Activated CD4-positive, alpha-beta T cell treated with anti-CD3 and anti-CD28 coated beads for 48 hours (primary cell): ENCODE measurements around the gene ILDR1.
"Not testable (repeated sequence)": the region's sequence is repeated elsewhere in the genome, so short reads cannot be mapped to it uniquely, and the experiment has no call there.

Experiments
- DNase-seq: peaks from one replicate; pipeline ENCODE4 v3.0.0-alpha.2; 2020

The ILDR1 gene

GRCh38 chr3:122021811-122022401, at the start of gene ILDR1:
Gene ILDR1, minus strand, starts transcription at chr3:122022247. Its CDS starts 170 bp downstream, at chr3:122022077.
- DNase-seq = no peak

GRCh38 chr3:122067588-122068240, 45.7 kb upstream of the ILDR1 start:
- DNase-seq = no peak

GRCh38 chr3:122067214-122067550, 45.1 kb upstream of the ILDR1 start:
- no peak for DNase-seq

- no peak for DNase-seq
Measured at GRCh38 chr3:122066331-122067213, 44.5 kb upstream of the ILDR1 start.

GRCh38 chr3:122064326-122064725, 42.3 kb upstream of the ILDR1 start:
- DNase-seq = no peak

GRCh38 chr3:122063908-122064307, 41.9 kb upstream of the ILDR1 start:
- DNase-seq = no peak

- no peak for DNase-seq
Measured at GRCh38 chr3:122060040-122060698, 38.1 kb upstream of the ILDR1 start.

- no peak for DNase-seq
Measured at GRCh38 chr3:122058294-122058693, 36.2 kb upstream of the ILDR1 start.

GRCh38 chr3:122057671-122058070, 35.6 kb upstream of the ILDR1 start:
- no peak for DNase-seq

GRCh38 chr3:122055215-122055614, 33.2 kb upstream of the ILDR1 start, which contains the start of gene CD86:
Gene CD86, plus strand, starts transcription at chr3:122055362. Its CDS starts 128 bp downstream, at chr3:122055490.
- no peak for DNase-seq

- DNase-seq = no peak
Measured at GRCh38 chr3:122052968-122053367, 30.9 kb upstream of the ILDR1 start.

GRCh38 chr3:122047773-122048172, 25.7 kb upstream of the ILDR1 start:
- not testable (repeated sequence) for DNase-seq

- DNase-seq = not testable (repeated sequence)
Measured at GRCh38 chr3:122047296-122047695, 25.2 kb upstream of the ILDR1 start.

- DNase-seq = no peak
Measured at GRCh38 chr3:122033023-122033422, 11.0 kb upstream of the ILDR1 start.

GRCh38 chr3:122032531-122032930, 10.5 kb upstream of the ILDR1 start:
- no peak for DNase-seq

GRCh38 chr3:122031123-122031468, 9.0 kb upstream of the ILDR1 start:
- no peak for DNase-seq

GRCh38 chr3:122030381-122031122, 8.5 kb upstream of the ILDR1 start:
- no peak for DNase-seq

- no peak for DNase-seq
Measured at GRCh38 chr3:122025296-122025695, 3.2 kb upstream of the ILDR1 start.

GRCh38 chr3:122024800-122025199, 2.8 kb upstream of the ILDR1 start:
- no peak for DNase-seq

- no peak for DNase-seq
Measured at GRCh38 chr3:122023335-122023910, 1.4 kb upstream of the ILDR1 start.

- no peak for DNase-seq
Measured at GRCh38 chr3:122021037-122021436, 1.0 kb downstream of the ILDR1 start.

- no peak for DNase-seq
Measured at GRCh38 chr3:122019493-122019892, 2.6 kb downstream of the ILDR1 start.
